ENCODE data around the gene CCNL2.

- TF ChIP-seq, protein P1, sequence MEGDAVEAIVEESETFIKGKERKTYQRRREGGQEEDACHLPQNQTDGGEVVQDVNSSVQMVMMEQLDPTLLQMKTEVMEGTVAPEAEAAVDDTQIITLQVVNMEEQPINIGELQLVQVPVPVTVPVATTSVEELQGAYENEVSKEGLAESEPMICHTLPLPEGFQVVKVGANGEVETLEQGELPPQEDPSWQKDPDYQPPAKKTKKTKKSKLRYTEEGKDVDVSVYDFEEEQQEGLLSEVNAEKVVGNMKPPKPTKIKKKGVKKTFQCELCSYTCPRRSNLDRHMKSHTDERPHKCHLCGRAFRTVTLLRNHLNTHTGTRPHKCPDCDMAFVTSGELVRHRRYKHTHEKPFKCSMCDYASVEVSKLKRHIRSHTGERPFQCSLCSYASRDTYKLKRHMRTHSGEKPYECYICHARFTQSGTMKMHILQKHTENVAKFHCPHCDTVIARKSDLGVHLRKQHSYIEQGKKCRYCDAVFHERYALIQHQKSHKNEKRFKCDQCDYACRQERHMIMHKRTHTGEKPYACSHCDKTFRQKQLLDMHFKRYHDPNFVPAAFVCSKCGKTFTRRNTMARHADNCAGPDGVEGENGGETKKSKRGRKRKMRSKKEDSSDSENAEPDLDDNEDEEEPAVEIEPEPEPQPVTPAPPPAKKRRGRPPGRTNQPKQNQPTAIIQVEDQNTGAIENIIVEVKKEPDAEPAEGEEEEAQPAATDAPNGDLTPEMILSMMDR (IDR thresholded peaks at IDR 0.05; ENCODE audit: low read depth, low read length), result no peak
- TF ChIP-seq POLR2A (IDR thresholded peaks at IDR 0.05; ENCODE audit: extremely low read depth, insufficient read length) (no peak), MYC (IDR thresholded peaks at IDR 0.05; ENCODE audit: low read depth, low read length) (no peak)
- TF ChIP-seq, protein P2, sequence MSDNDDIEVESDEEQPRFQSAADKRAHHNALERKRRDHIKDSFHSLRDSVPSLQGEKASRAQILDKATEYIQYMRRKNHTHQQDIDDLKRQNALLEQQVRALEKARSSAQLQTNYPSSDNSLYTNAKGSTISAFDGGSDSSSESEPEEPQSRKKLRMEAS (IDR thresholded peaks at IDR 0.05; ENCODE audit: low read depth, low read length), result no peak
Observed at GRCh38 chr1:1422465-1423244, 23.5 kb upstream of the CCNL2 start.
